GM19023 (cell line): ENCODE results near the gene FRMD5.
"Not testable (repeated sequence)": the region's sequence is repeated elsewhere in the genome, so short reads cannot be mapped to it uniquely, and the experiment has no call there.

Experiments
- ATAC-seq: cut with Tn5 transposase; IDR thresholded peaks from one replicate; pipeline ENCODE4 v1.9.1; 2021; ENCODE audit warnings: mild to moderate bottlenecking, moderate library complexity; ENCODE audit not compliant: unreplicated experiment

The FRMD5 gene

GRCh38 chr15:44034933-44035624 is 160.0 kb downstream of the FRMD5 start:
- ATAC-seq: no peak

DNA sequence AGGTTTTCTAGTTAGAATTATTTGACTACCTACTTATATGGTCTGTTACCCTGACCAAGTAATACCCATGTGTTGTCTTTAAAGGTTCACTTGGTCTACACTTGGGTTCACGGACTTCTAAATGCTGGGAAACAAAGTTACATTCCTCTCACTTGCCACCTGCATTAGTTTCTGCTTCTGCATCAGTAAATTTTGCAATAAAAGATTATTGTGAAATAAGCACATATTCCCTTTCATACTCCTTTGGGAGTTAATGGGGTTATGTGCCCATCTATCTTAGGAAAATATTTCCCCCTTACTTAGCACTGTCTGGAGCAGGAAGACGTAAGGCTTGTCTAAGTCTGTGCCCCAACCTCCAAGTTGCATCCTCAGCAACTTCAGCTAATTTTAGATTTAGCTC is 160.7 kb downstream of the FRMD5 start:
- ATAC-seq: no peak

GRCh38 chr15:44033894-44034293 is 161.2 kb downstream of the FRMD5 start:
- no peak for ATAC-seq

- not testable (repeated sequence) for ATAC-seq
Measured at GRCh38 chr15:44032820-44033219, 162.3 kb downstream of the FRMD5 start.

DNA sequence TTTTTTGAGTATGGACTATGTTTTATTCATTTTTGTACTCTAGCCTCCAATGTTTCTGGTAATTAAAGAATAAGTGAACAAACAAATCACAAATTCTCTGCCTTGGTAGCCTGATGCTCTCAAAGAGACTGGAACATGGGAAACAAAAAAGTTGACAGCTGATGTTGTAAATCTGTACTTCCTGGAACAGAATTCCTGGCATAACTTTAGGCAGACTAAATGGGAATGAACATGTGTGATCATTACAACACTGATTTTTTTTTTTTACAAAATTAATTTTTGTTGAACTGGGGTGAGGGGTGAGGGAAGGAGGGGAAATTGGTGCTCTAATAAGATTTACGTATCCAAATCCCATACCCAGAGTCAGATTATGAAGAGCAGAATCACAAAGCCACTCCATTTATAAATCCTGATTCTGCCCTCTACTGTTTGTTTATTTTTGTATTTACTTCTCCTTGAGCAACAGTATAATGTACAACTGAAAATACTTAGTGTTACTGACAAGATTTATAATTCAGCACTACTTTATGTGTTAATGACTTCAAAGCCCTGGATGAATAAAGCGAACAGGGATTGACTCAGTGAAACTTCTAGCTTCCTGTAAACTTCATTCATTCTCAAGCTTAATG is 165.0 kb downstream of the FRMD5 start:
- no peak for ATAC-seq

DNA sequence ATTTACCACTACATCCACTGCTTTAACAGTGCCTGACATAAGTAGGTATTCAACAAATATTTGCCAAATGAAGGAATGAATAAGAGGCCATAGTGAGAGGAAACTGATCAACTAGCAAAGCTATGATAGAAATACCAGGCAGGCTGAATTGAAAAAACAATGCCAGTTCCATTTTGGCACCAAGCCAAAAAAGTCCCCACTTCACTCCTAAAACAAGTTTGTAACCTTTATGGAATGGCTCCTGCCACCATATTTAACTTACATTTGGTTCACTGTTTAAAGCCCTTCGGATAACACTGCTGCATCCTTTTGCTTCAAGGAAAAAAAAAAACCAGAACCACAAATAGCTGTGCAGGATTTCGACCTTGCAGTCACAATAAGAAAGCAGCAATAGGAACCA is 166.1 kb downstream of the FRMD5 start:
- no peak for ATAC-seq

DNA sequence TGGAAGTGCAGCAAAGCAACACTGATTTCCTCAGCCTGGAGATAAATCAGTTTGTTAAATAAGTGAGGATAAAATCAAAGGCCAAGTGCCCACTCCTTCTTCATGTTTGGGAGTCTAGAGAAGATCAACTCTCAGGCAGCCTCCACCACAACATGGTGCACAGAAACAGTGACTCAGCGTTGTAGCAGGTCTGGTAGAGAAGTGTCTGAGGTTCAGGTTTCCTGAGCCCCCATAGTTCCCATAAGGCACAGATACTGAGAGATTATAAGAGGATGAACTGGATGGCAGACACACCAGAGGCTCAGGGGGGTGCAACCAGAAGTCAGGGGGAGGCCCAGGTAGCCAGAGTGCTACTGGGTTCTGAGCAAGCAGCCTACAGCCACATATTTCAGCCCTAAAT is 166.7 kb downstream of the FRMD5 start:
- ATAC-seq: no peak

- no peak for ATAC-seq
Measured at GRCh38 chr15:44024155-44024554, 170.9 kb downstream of the FRMD5 start.

DNA sequence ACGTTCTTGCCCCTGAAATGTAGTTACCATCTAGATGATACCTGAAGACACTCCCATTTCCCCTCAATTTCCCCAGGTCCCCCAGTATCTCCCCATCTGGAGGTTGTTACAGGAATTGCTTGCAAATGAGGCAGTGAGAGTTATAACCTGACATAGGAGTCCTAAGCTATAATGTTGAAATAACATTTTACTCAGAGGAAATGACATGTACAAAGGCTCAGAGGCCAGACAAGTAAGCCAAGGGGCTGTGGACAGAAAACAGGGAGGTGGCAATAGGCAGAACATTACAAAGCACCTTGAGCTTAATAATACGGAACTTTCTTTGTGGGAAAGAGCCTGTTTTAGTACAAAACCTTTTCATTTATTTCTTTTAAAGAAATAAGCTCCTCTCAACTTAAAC is 171.9 kb downstream of the FRMD5 start:
- ATAC-seq: no peak

DNA sequence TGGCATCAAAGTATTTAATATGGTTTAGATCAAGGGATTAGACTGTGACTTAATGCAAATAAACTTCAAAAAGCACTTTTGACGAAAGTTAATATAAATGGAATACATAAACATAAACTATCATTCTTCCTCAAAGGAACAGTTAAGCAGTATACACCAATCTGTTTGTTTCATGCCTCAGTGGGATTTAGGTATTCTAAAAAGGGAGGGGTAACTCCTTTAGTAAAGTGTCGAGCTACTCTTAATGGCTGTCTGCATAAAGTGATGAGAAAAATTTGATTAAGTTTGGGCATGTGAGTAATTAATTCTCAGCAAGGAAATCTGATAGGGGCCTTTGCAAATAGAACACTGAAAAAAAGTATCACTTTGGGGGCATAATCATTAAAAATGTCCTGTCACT is 176.9 kb downstream of the FRMD5 start:
- ATAC-seq: no peak

- no peak for ATAC-seq
Measured at GRCh38 chr15:44015545-44016305, 179.3 kb downstream of the FRMD5 start.

DNA sequence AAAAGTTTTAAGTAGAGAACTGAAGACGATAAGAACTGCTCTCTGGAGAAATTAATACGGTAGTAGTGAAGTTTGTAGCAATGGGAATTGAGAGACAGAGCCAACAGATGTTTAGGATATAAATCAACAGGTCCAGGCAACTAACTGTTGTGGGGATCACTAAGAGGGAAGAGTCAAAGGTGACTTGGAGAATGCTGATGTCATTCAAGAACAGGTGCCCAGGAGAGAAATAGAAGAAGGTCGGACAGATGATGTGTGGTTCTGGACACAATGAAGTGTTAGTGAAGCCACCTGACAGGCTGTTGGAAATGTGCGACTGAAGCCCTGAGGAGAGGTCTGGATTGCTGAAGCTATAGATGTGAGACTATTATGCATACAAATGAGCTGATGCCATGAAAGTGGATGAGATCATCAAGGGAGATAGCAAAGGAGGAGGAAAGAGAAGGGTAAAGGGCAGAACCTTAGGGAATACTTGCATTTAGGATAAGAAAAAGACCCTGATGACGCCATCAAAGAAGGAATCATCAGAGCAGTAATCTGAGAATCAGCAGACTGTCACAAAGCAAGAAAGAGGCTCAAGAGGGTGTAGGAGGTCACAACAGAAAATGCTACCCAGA is 183.7 kb downstream of the FRMD5 start:
- no peak for ATAC-seq

DNA sequence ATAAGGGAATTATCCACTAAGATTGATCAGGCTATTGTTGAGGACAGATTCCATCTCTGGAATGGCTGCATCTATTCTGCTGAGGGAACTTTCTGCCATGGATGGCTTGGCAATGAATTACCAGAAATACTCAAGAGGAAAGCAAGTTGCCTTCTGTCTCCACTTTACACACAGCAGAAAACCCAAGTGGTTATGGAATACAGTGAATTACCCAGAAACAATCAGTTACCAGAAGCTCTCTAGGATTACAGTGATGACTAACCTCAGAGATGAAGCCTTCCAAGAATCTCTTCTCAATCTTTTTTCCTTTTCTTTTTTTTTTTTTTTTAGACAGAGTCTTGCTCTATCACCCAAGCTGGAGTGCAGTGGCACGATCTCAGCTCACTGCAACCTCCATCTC is 185.0 kb downstream of the FRMD5 start:
- ATAC-seq: no peak

GRCh38 chr15:44009038-44009437 is 186.0 kb downstream of the FRMD5 start:
- ATAC-seq: no peak

DNA sequence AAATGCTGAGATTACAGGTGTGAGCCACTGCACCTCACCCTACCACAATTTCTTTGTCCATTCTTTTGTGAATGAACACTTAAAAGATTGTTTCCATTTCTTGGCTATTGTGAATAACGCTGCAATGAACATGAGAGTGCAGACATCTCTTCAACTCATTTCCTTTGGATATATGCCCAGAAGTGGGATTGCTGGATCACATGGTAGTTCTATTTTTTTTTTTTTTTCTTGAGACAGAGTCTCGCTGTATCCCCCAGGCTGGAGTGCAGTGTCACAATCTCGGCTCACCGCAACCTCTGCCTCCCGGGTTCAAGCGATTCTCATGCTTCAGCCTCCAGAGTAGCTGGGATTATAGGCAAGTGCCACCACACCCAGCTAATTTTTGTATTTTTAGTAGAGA is 194.8 kb downstream of the FRMD5 start:
- ATAC-seq: not testable (repeated sequence)

GRCh38 chr15:43998607-43999006 is 196.5 kb downstream of the FRMD5 start:
- ATAC-seq: no peak

- ATAC-seq: no peak
Measured at GRCh38 chr15:43991206-43991605, 203.9 kb downstream of the FRMD5 start.

- no peak for ATAC-seq
Measured at GRCh38 chr15:43989938-43990337, 205.1 kb downstream of the FRMD5 start.

DNA sequence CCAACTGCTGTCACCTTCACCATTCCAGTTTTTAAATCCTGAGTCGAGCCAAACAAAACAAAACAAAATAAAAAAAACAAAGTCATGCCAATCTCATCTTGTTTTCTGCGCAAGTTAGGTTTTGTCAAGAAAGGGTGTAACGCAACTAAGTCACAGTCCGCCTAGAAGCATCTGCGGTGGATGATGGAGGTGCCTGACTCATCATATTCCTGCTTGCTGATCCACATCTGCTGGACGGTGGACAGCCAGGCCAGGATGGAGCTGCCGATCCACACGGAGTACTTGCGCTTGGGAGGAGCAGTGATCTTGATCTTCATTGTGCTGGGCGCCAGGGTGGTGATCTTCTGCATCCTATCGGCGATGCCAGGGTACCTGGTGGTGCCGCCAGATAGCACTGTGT is 206.2 kb downstream of the FRMD5 start:
- no peak for ATAC-seq

- no peak for ATAC-seq
Measured at GRCh38 chr15:43987924-43988323, 207.1 kb downstream of the FRMD5 start.

DNA sequence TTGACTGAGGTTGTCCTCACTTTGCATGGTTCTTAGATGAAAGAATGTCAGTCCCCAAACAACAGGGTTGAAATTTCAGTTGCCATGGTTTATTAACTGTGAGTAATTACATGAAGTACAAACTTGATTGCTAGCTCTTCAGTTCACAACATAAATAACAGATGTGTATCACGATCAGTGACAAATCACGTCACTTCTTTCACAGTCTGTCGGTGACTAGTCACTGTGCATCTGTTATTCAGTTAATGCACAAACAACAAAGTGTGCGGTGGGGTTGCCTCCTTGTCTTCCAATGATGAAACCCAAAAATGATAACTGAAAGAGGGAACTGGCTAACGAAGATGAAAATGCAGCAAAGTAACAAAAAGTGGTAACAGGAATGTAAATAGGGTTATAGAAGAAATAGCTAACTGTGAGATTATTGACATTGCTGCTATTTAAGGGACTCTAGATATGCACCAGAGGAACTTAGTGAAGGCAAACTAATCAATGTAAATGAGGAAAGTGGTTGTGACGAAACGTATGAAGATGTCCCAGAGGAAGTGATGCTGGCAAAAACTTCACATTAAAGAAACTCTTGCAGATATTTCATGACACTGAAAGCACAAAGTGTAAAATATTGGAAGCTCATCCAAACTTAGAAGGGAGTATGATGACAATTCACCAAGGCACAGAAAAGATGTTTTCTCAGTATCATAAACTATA is 208.9 kb downstream of the FRMD5 start:
- ATAC-seq: no peak
